Measurements from ENCODE around the gene TEX264.

DNA sequence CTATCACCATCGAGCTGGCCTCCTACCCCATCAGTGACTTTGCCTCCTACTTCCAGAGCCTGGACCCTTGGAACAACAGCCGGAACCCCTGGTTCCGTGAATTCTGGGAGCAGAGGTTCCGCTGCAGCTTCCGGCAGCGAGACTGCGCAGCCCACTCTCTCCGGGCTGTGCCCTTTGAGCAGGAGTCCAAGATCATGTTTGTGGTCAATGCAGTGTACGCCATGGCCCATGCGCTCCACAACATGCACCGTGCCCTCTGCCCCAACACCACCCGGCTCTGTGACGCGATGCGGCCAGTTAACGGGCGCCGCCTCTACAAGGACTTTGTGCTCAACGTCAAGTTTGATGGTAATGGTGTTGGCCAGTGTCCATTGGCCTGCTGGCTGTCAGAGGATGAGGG, 41.9 kb downstream of the TEX264 start:
- TF ChIP-seq, protein P1, sequence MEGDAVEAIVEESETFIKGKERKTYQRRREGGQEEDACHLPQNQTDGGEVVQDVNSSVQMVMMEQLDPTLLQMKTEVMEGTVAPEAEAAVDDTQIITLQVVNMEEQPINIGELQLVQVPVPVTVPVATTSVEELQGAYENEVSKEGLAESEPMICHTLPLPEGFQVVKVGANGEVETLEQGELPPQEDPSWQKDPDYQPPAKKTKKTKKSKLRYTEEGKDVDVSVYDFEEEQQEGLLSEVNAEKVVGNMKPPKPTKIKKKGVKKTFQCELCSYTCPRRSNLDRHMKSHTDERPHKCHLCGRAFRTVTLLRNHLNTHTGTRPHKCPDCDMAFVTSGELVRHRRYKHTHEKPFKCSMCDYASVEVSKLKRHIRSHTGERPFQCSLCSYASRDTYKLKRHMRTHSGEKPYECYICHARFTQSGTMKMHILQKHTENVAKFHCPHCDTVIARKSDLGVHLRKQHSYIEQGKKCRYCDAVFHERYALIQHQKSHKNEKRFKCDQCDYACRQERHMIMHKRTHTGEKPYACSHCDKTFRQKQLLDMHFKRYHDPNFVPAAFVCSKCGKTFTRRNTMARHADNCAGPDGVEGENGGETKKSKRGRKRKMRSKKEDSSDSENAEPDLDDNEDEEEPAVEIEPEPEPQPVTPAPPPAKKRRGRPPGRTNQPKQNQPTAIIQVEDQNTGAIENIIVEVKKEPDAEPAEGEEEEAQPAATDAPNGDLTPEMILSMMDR (IDR thresholded peaks at IDR 0.05), result no peak
- TF ChIP-seq EZH2phosphoT487 (IDR thresholded peaks at IDR 0.05), result no peak

Measured in neural progenitor cell (in vitro differentiated cells).